GM19468 (cell line): ENCODE measurements around the gene ADTRP.

ENCODE experiments used
- ATAC-seq: cut with Tn5 transposase; IDR thresholded peaks from one replicate; pipeline ENCODE4 v1.9.1; 2021; ENCODE audit warnings: mild to moderate bottlenecking, moderate library complexity, moderate number of reproducible peaks; ENCODE audit not compliant: unreplicated experiment; ENCODE audit errors: extremely low read depth

ADTRP gene

GRCh38 chr6:11778036-11778435 is 567 bp downstream of the ADTRP start:
- ATAC-seq: no peak

GRCh38 chr6:11775791-11776409 is 2.7 kb downstream of the ADTRP start:
- no peak for ATAC-seq

- no peak for ATAC-seq
Measured at GRCh38 chr6:11774426-11774825, 4.2 kb downstream of the ADTRP start.

- no peak for ATAC-seq
Measured at GRCh38 chr6:11773581-11773980, 5.0 kb downstream of the ADTRP start.

- no peak for ATAC-seq
Measured at GRCh38 chr6:11773013-11773412, 5.6 kb downstream of the ADTRP start.

- ATAC-seq: no peak
Measured at GRCh38 chr6:11772109-11772825, 6.3 kb downstream of the ADTRP start.

- ATAC-seq: no peak
Measured at GRCh38 chr6:11771473-11772048, 7.0 kb downstream of the ADTRP start.

- ATAC-seq: no peak
Measured at GRCh38 chr6:11770546-11771466, 7.8 kb downstream of the ADTRP start.

- no peak for ATAC-seq
Measured at GRCh38 chr6:11769811-11770545, 8.6 kb downstream of the ADTRP start.

- ATAC-seq: no peak
Measured at GRCh38 chr6:11769244-11769643, 9.4 kb downstream of the ADTRP start.

- no peak for ATAC-seq
Measured at GRCh38 chr6:11767978-11768756, 10.4 kb downstream of the ADTRP start.

GRCh38 chr6:11767458-11767857 is 11.1 kb downstream of the ADTRP start:
- ATAC-seq: no peak

GRCh38 chr6:11766589-11767450 is 11.8 kb downstream of the ADTRP start:
- no peak for ATAC-seq

- no peak for ATAC-seq
Measured at GRCh38 chr6:11766043-11766442, 12.6 kb downstream of the ADTRP start.

GRCh38 chr6:11764250-11764604 is 14.4 kb downstream of the ADTRP start:
- ATAC-seq: no peak

GRCh38 chr6:11763460-11764249 is 14.9 kb downstream of the ADTRP start:
- no peak for ATAC-seq

GRCh38 chr6:11762794-11763459 is 15.7 kb downstream of the ADTRP start:
- no peak for ATAC-seq
